Bronchial epithelial cell (primary cell): ENCODE data around the gene CAMLG. TPM values are rescaled to one million over a fixed set of nuclear protein-coding genes. Genes with fewer than 3 reads are reported as not detected.

ENCODE experiments used
- DNase-seq: peaks from one replicate; pipeline ENCODE4 v3.0.0-alpha.2; 2010; ENCODE audit warnings: low read depth
- FAIRE-seq: peaks from 2 replicates; lab custom pipeline; 2011; peaks lifted over from hg19 to GRCh38; lab: Jason Lieb, UNC
- H3K27me3 ChIP-seq: 2 replicates; pipeline ENCODE4 v1.5.1; 2011; ENCODE audit warnings: low read length; ENCODE audit not compliant: control insufficient read depth, insufficient read depth
- H3K36me3 ChIP-seq: 2 replicates; pipeline ENCODE4 v1.5.1; 2011; ENCODE audit warnings: low read length; ENCODE audit not compliant: control insufficient read depth, insufficient read depth
- H3K4me3 ChIP-seq: 2 replicates; pipeline ENCODE4 v1.5.1; 2011; ENCODE audit warnings: mild to moderate bottlenecking, low read depth, low read length, control low read depth
- total RNA-seq: library from RNA; depleted of rRNA; stranded (reverse); fragments of >200 nt; gene quantifications from 2 replicates; pipeline ENCODE4 v1.2.1, GENCODE V29; 2014
- TF ChIP-seq, protein P1 (sequence below): IDR thresholded peaks from 2 replicates; pipeline ENCODE4 v1.5.1; 2011; ENCODE audit warnings: mild to moderate bottlenecking, moderate library complexity, low read length, control low read depth, inconsistent platforms; ENCODE audit not compliant: insufficient read depth, severe bottlenecking

Gene CAMLG
- total RNA-seq, 1 donor from 2014 or later: 32.9 TPM

DNA sequence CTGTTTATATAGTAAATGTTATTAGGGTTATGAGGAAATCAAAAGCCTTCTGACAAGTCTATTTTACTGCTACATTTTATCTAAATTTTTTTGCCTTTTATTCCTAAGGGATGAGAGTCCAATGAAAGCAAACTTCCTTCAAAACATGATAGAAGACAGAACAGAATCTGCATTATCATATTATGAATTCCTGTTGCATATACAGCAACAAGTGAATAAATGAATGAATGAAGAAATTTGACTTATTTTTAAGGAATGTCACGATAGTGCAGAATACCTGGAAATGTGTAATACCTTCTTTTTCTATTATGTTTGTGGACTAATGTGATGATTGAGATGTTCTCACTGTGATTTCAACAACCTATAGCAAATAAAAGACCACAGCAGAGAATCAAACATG lies 13.5 kb upstream of the CAMLG start:
- TF ChIP-seq, protein P1, sequence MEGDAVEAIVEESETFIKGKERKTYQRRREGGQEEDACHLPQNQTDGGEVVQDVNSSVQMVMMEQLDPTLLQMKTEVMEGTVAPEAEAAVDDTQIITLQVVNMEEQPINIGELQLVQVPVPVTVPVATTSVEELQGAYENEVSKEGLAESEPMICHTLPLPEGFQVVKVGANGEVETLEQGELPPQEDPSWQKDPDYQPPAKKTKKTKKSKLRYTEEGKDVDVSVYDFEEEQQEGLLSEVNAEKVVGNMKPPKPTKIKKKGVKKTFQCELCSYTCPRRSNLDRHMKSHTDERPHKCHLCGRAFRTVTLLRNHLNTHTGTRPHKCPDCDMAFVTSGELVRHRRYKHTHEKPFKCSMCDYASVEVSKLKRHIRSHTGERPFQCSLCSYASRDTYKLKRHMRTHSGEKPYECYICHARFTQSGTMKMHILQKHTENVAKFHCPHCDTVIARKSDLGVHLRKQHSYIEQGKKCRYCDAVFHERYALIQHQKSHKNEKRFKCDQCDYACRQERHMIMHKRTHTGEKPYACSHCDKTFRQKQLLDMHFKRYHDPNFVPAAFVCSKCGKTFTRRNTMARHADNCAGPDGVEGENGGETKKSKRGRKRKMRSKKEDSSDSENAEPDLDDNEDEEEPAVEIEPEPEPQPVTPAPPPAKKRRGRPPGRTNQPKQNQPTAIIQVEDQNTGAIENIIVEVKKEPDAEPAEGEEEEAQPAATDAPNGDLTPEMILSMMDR: no peak
- DNase-seq (no peak), FAIRE-seq (no peak)
- Histone ChIP-seq H3K27me3 (no peaks in the 10 kb centered on the region), H3K4me3 (no peak overlapping the region), H3K36me3 (no peaks in the 10 kb centered on the region)

DNA sequence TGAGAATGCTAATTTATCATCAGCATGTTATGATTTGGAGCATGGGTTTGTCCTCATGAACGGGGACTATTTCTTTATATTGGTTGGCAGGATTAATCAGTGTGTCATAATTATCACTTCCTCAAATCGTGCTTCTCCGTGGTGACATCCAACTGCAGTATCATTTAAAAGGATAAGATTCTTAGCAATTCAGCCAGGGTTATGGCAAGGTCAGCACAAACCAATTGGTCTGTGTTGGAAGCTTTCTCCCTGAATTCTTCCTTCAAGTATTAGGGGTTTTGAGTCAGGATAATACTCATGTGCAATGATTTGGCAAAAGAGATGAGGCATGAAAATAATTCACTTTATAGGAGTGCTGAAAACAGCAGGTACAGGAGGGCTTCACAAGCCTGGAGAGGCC lies 5.5 kb upstream of the CAMLG start:
- DNase-seq: no peak
- H3K4me3 ChIP-seq: no peak overlapping the region
- TF ChIP-seq, protein P1: no peak
- no peaks in the 10 kb centered on the region for H3K27me3 ChIP-seq
- no peak for FAIRE-seq
- H3K36me3 ChIP-seq: no peaks in the 10 kb centered on the region

DNA sequence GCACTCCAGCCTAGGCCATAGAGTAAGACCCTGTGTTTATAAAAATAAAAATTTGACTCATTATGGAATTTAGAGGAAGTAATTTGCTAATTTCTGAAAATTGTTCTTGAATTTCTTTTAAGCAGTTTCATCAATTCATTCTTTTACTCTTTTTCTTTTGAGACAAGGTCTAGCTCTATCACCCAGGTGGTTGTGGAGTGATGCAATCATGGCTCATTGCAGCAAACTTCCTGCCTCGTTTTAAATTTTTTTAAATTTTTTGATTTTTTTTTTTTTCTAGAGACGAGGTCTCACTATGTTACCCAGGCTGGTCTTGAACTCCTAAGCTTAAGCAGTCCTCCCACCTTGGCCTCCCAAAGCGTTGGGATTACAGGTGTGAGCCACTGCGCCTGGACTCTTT lies 3.1 kb upstream of the CAMLG start:
- H3K4me3 ChIP-seq: no peak overlapping the region
- no peaks in the 10 kb centered on the region for H3K36me3 ChIP-seq

DNA sequence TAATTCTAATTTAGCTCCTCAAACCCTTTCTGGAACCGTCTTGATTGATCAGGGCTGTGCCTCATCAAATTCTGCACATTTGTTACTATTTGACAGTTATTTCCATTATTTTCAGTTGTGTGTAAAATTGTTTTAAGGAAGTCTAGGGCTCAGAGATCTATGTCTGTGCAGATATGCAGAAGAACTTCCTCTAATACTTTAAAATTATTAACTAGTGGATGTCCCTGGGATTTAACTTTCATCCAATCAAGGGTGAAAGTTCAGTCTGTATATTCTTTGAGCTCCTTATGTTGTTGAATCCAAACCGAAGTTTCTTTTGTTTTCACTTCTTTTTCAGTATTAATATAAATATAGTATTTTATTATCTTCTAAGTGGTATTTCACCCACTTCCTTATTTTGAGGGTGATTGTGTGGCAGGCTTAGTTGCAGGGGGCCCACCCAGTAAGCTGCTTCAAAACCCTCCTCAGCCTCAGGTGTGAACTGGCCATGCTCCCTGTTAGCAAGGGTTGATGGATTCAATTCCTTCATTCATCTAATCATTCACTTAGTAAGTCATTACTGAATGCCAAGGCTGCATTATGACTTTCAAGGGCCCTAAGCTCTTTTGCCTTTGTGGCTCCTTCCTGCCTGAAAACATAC lies 2.1 kb upstream of the CAMLG start:
- H3K4me3 ChIP-seq: no peak overlapping the region
- no peak for DNase-seq
- FAIRE-seq: no peak
- TF ChIP-seq, protein P1: no peak
- no peaks in the 10 kb centered on the region for H3K27me3 ChIP-seq
- H3K36me3 ChIP-seq: no peaks in the 10 kb centered on the region

More for the DNA sequence above, 3.1 kb upstream of the CAMLG start:
- DNase-seq (no peak), FAIRE-seq (no peak)
- TF ChIP-seq, protein P1: no peak
- no peaks in the 10 kb centered on the region for H3K27me3 ChIP-seq

DNA sequence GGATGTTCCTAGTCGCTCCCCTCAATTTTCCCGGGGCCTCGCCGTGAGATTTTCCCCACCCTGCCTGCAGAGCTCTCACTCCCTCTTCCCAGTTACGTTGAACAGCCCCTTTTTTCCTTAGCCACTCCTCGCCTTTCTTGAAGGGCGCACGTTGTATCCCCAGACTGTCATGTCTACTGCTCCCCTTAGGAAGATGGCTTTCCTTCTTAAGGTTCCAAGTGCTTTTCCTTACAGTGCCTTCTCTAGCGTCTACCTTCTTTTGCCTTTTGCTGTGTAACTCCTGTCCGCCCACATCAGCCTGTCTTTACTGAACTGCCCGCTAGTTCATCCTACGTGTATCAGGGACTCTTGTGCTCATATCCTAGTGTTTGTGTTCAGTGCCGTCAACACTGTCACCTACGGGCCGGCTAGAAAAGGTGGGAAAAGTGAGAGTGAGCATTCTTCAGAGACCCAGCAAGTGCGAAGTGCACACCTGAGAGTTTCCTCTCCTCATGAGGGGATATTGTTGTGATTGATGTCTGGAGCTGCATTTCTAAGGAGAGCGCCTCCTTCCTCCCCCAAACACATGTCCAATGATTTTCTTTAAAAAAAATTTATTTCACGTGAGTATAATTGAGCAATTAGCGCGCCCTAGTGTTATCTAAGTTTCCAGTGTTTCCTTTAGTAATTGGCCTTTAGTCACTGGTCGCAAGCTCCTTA lies 764 bp downstream of the CAMLG start:
- H3K4me3 ChIP-seq: peak overlapping the region; percentile 78
- H3K36me3 ChIP-seq: no peaks in the 10 kb centered on the region
- FAIRE-seq (no peak), DNase-seq (peak; percentile 68)
- no peaks in the 10 kb centered on the region for H3K27me3 ChIP-seq
- TF ChIP-seq, protein P1: peak; percentile 22
